ENCODE measurements around the gene WNT6.

DNA sequence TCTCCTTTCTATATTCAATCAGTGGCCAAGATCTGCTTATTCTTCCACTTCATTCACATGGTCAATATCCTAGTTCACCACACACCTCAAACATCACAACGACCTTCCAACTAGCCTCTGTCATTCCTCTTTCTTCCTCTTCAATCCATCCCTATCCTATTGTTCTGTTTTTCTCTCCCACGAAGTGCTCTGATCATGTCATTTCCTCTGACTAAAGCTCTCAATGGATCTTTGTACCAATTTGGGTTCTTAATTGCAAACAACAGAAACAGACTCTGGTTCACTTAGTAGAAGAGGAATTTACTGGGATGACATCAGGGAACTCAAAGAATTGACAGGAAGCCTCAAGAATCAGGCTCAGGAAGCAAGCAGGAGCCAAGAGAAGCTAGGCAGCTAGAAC, 44.6 kb downstream of the WNT6 start:
- TF ChIP-seq, protein P1, sequence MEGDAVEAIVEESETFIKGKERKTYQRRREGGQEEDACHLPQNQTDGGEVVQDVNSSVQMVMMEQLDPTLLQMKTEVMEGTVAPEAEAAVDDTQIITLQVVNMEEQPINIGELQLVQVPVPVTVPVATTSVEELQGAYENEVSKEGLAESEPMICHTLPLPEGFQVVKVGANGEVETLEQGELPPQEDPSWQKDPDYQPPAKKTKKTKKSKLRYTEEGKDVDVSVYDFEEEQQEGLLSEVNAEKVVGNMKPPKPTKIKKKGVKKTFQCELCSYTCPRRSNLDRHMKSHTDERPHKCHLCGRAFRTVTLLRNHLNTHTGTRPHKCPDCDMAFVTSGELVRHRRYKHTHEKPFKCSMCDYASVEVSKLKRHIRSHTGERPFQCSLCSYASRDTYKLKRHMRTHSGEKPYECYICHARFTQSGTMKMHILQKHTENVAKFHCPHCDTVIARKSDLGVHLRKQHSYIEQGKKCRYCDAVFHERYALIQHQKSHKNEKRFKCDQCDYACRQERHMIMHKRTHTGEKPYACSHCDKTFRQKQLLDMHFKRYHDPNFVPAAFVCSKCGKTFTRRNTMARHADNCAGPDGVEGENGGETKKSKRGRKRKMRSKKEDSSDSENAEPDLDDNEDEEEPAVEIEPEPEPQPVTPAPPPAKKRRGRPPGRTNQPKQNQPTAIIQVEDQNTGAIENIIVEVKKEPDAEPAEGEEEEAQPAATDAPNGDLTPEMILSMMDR (conservative IDR thresholded peaks at IDR 0.05) = no peak
- TF ChIP-seq EZH2 (IDR thresholded peaks at IDR 0.05; ENCODE audit: low read depth) = no peak

All from PC-9 (cell line).